ENCODE measurements around the gene CDK11A. TPM values are rescaled to one million over a fixed set of nuclear protein-coding genes. Genes with fewer than 3 reads are reported as not detected.
"Not testable (repeated sequence)": the region's sequence is repeated elsewhere in the genome, so short reads cannot be mapped to it uniquely, and the experiment has no call there.

The CDK11A gene
- total and polyA plus RNA-seq, 2 of the 8 experiments (the other 6 are each of a cell fraction or from before 2014, with no cell fraction given) = 15.0 to 45.6 TPM

DNA sequence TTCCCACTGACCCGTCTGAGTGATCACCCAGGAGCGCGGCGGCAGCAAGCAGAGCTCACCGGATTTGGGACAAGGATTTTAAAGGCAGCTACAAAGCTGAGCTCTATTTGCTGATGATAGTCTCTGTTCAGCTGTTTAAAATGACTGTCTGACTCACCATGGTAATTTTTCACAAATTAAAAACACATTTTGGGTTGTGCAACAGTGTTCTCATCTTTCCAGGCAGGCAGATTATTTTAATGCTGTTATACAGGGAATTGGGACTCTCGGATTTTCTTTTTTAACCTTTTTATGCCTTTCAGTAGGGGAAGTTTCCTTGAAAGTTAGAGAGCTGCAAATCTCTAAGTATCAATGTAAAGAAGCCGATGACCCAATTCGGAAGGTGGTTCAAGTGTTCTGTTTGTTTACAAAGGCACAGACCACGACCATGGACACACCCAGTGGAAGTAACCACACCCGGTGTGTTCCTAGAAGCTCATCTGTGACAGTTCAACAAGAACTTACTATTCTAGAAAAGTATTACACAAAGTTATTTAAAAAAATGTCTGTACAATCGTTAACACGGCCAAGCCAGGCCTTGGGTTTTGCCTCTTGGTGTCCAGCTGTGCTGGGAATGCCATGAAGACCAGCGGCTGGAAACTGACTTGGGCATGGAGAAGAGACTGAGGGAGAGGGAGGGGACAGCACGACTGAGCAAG lies 4.3 kb upstream of the CDK11A start:
- H3K23me2 ChIP-seq (ENCODE audit: low read depth, low read length); H3K4me2 ChIP-seq (ENCODE audit: insufficient read depth in 1 of 2, low read depth in 2 of 2, low read length in 2 of 2); H3K36me3 ChIP-seq (ENCODE audit: control insufficient read depth in 2 of 4, insufficient read depth in 4 of 4, low read length in 3 of 4); H4K20me1 ChIP-seq (replicated peaks in 1 of 2; ENCODE audit: control insufficient read depth in 1 of 2, insufficient read depth in 2 of 2, low read length in 2 of 2); H2BK5ac ChIP-seq (ENCODE audit: low read depth, low read length); H3K79me1 ChIP-seq (ENCODE audit: low read depth, low read length); DNase-seq (ENCODE audit: low read depth in 1 of 2, low spot score in 2 of 2); H2AK5ac ChIP-seq (ENCODE audit: low read depth, low read length); H2BK12ac ChIP-seq (ENCODE audit: low read depth, low read length); H4K91ac ChIP-seq (replicated peaks; ENCODE audit: insufficient read length, low read length); H4K5ac ChIP-seq (ENCODE audit: insufficient read length, low read depth, low read length); H3K79me2 ChIP-seq (ENCODE audit: control insufficient read depth in 1 of 2, insufficient read depth in 2 of 2, low read length in 2 of 2); FAIRE-seq; H3K4ac ChIP-seq (replicated peaks; ENCODE audit: insufficient read length, low read depth, low read length); H3K23ac ChIP-seq (ENCODE audit: insufficient read length); CTCF ChIA-PET (ENCODE audit: partially characterized antibody); H3K4me3 ChIP-seq (ENCODE audit: extremely low read depth in 1 of 4, insufficient read depth in 2 of 4, low read depth in 3 of 4, low read length in 4 of 4); H4K8ac ChIP-seq (ENCODE audit: extremely low read depth, insufficient read depth, low read length); H2AFZ ChIP-seq (ENCODE audit: low read length); H3K18ac ChIP-seq (ENCODE audit: extremely low read depth, low read length); H2BK20ac ChIP-seq (ENCODE audit: low read length); H3K9ac ChIP-seq (replicated peaks in 1 of 4; ENCODE audit: extremely low read depth in 1 of 4, low read depth in 3 of 4, low read length in 3 of 4); H3K56ac ChIP-seq (replicated peaks; ENCODE audit: insufficient read length, low read depth, low read length); H3K4me1 ChIP-seq (replicated peaks in 1 of 4; ENCODE audit: control insufficient read depth in 3 of 4, insufficient read depth in 4 of 4, low read length in 3 of 4); H3K27me3 ChIP-seq (replicated peaks in 1 of 4; ENCODE audit: control insufficient read depth in 3 of 4, extremely low read depth in 1 of 4, insufficient read depth in 3 of 4, low read length in 3 of 4); H2BK120ac ChIP-seq (replicated peaks; ENCODE audit: low read depth, low read length); H3K14ac ChIP-seq (ENCODE audit: insufficient read length); H3K9me3 ChIP-seq (ENCODE audit: insufficient read depth in 2 of 2, low read depth in 1 of 2, low read length in 1 of 2); H3K27ac ChIP-seq (ENCODE audit: low read depth, low read length); H2BK15ac ChIP-seq (ENCODE audit: low read length): not testable (repeated sequence)
- WGBS, 2 experiments (ENCODE audit: extremely low coverage in 1 of 2, insufficient coverage in 1 of 2, insufficient read length in 1 of 2, insufficient replicate concordance in 2 of 2, low coverage in 1 of 2, low lambda C conversion rate in 2 of 2, missing lambda C conversion rate in 1 of 2) = 88% methylated on average over 10 of the region's 14 CpGs; no CpG with 5 or more reads in 1 of the 2 experiments
- POLR2A ChIA-PET (ENCODE audit: partially characterized antibody) = interaction anchor here (0.6 kb wide), 1 partner anchor 66 kb away, joined by 3 read pairs; no protein-coding TSS in a partner anchor

DNA sequence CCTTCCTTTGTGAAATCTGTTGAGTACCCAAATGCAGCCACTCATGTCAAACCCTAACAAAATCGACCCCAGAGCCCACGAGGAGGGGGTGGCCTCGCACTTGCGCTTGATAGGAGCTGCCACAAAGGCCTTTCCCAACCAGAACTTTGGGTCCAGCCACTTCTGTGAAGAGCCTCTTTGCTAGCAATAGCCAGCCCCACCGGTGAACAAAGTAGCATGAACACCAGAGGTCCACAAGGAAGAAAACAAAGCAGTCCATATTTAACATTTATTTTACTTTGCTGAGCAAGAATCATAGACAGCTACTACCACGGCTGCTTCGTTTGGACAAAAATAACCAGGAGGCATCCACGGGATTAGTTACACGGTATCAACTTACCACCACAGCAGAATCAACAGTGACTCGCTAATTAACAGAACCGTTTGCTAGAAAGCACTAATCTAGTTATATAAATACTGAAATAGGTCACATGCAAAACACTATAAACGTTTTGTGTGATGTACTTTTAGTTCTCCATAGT lies 3.0 kb upstream of the CDK11A start:
- H3K79me2 ChIP-seq (ENCODE audit: control insufficient read depth in 1 of 2, insufficient read depth in 2 of 2, low read length in 2 of 2); H2BK5ac ChIP-seq (ENCODE audit: low read depth, low read length); H3K56ac ChIP-seq (replicated peaks; ENCODE audit: insufficient read length, low read depth, low read length); H2AFZ ChIP-seq (ENCODE audit: low read length); H4K5ac ChIP-seq (ENCODE audit: insufficient read length, low read depth, low read length); H3K14ac ChIP-seq (ENCODE audit: insufficient read length); H3K27ac ChIP-seq (ENCODE audit: low read depth, low read length); H2AK5ac ChIP-seq (ENCODE audit: low read depth, low read length); H2BK15ac ChIP-seq (ENCODE audit: low read length); H3K79me1 ChIP-seq (ENCODE audit: low read depth, low read length); H4K91ac ChIP-seq (replicated peaks; ENCODE audit: insufficient read length, low read length); H2BK12ac ChIP-seq (ENCODE audit: low read depth, low read length); H3K18ac ChIP-seq (ENCODE audit: extremely low read depth, low read length); FAIRE-seq; H3K4me1 ChIP-seq (replicated peaks in 1 of 4; ENCODE audit: control insufficient read depth in 3 of 4, insufficient read depth in 4 of 4, low read length in 3 of 4); H3K23me2 ChIP-seq (ENCODE audit: low read depth, low read length); H3K23ac ChIP-seq (ENCODE audit: insufficient read length); H3K36me3 ChIP-seq (ENCODE audit: control insufficient read depth in 2 of 4, insufficient read depth in 4 of 4, low read length in 3 of 4); H4K20me1 ChIP-seq (replicated peaks in 1 of 2; ENCODE audit: control insufficient read depth in 1 of 2, insufficient read depth in 2 of 2, low read length in 2 of 2); H3K9me3 ChIP-seq (ENCODE audit: insufficient read depth in 2 of 2, low read depth in 1 of 2, low read length in 1 of 2); H3K4me2 ChIP-seq (ENCODE audit: insufficient read depth in 1 of 2, low read depth in 2 of 2, low read length in 2 of 2); H3K4me3 ChIP-seq (ENCODE audit: extremely low read depth in 1 of 4, insufficient read depth in 2 of 4, low read depth in 3 of 4, low read length in 4 of 4); H3K27me3 ChIP-seq (replicated peaks in 1 of 4; ENCODE audit: control insufficient read depth in 3 of 4, extremely low read depth in 1 of 4, insufficient read depth in 3 of 4, low read length in 3 of 4); CTCF ChIA-PET (ENCODE audit: partially characterized antibody); H3K9ac ChIP-seq (replicated peaks in 1 of 4; ENCODE audit: extremely low read depth in 1 of 4, low read depth in 3 of 4, low read length in 3 of 4); H2BK120ac ChIP-seq (replicated peaks; ENCODE audit: low read depth, low read length); H4K8ac ChIP-seq (ENCODE audit: extremely low read depth, insufficient read depth, low read length); H3K4ac ChIP-seq (replicated peaks; ENCODE audit: insufficient read length, low read depth, low read length); DNase-seq (ENCODE audit: low read depth in 1 of 2, low spot score in 2 of 2); H2BK20ac ChIP-seq (ENCODE audit: low read length): not testable (repeated sequence)
- WGBS, 2 experiments (ENCODE audit: extremely low coverage in 1 of 2, insufficient coverage in 1 of 2, insufficient read length in 1 of 2, insufficient replicate concordance in 2 of 2, low coverage in 1 of 2, low lambda C conversion rate in 2 of 2, missing lambda C conversion rate in 1 of 2) = 88% methylated on average over 11 of the region's 12 CpGs; no CpG with 5 or more reads in 1 of the 2 experiments
- POLR2A ChIA-PET (ENCODE audit: partially characterized antibody) = interaction anchor here (1.4 kb wide), 1 partner anchor 55 kb away, joined by 4 read pairs; no protein-coding TSS in a partner anchor
